NT2/D1 (cell line): ENCODE measurements around the gene WDSUB1.

Experiments used
- DNase-seq: peaks from one replicate; pipeline ENCODE4 v3.0.0-alpha.2; 2011; ENCODE audit warnings: low read depth, low spot score
- H3K27me3 ChIP-seq: 2 replicates; pipeline ENCODE4 v1.6.0; 2011; ENCODE audit warnings: mild to moderate bottlenecking; ENCODE audit not compliant: insufficient read length, insufficient read depth
- H3K36me3 ChIP-seq: 2 replicates; pipeline ENCODE4 v1.6.1; 2011; ENCODE audit warnings: mild to moderate bottlenecking, low read length, mixed read lengths; ENCODE audit not compliant: insufficient read depth, insufficient read length
- H3K4me1 ChIP-seq: 2 replicates; pipeline ENCODE4 v1.5.1; 2011; ENCODE audit not compliant: insufficient read depth, insufficient read length
- H3K4me3 ChIP-seq: 2 replicates; pipeline ENCODE4 v1.5.1; 2011; ENCODE audit warnings: low read depth; ENCODE audit not compliant: insufficient read length
- H3K9ac ChIP-seq: 2 replicates; pipeline ENCODE4 v1.6.0; 2011; ENCODE audit warnings: low read depth; ENCODE audit not compliant: insufficient read length
- H3K9me3 ChIP-seq: 2 replicates; pipeline ENCODE4 v1.5.1; 2011; ENCODE audit warnings: mild to moderate bottlenecking, low read length; ENCODE audit not compliant: insufficient read depth
- SUZ12 ChIP-seq: IDR thresholded peaks from 2 replicates; pipeline ENCODE4 v1.6.1; 2011; ENCODE audit not compliant: insufficient read length, insufficient read depth; ENCODE audit errors: extremely low read depth
- YY1 ChIP-seq: IDR thresholded peaks from 2 replicates; pipeline ENCODE4 v1.6.1; 2011; ENCODE audit not compliant: insufficient read length, insufficient read depth
- ZNF274 ChIP-seq: IDR thresholded peaks from 2 replicates; pipeline ENCODE4 v1.6.1; 2011; ENCODE audit warnings: mild to moderate bottlenecking, low read depth, low read length

WDSUB1 gene

GRCh38 chr2:159211447-159212396 is 74.8 kb downstream of the WDSUB1 start:
- H3K4me1 ChIP-seq, result peaks cover 3% of the 10 kb centered on the region
- no peak overlapping the region for H3K9ac ChIP-seq
- no peaks in the 10 kb centered on the region for H3K27me3 ChIP-seq
- H3K4me3 ChIP-seq, result no peak overlapping the region
- H3K9me3 ChIP-seq, result no peaks in the 10 kb centered on the region
- H3K36me3 ChIP-seq, result peaks cover 28% of the 10 kb centered on the region
- no peak for TF ChIP-seq ZNF274
- TF ChIP-seq SUZ12, result no peak
- TF ChIP-seq YY1, result no peak
- DNase-seq, result peak; percentile 71

GRCh38 chr2:159209341-159210306 is 76.9 kb downstream of the WDSUB1 start:
- H3K9me3 ChIP-seq, result no peaks in the 10 kb centered on the region
- no peak for DNase-seq
- H3K4me1 ChIP-seq, result peaks cover 3% of the 10 kb centered on the region
- no peaks in the 10 kb centered on the region for H3K27me3 ChIP-seq
- no peak overlapping the region for H3K4me3 ChIP-seq
- H3K9ac ChIP-seq, result no peak overlapping the region
- TF ChIP-seq YY1 (no peak), SUZ12 (no peak)
- peaks cover 19% of the 10 kb centered on the region for H3K36me3 ChIP-seq

GRCh38 chr2:159208438-159208837 is 78.1 kb downstream of the WDSUB1 start:
- TF ChIP-seq ZNF274, result no peak
- no peak for TF ChIP-seq YY1
- TF ChIP-seq SUZ12, result no peak
- H3K9me3 ChIP-seq, result no peaks in the 10 kb centered on the region
- H3K4me3 ChIP-seq, result no peak overlapping the region
- no peaks in the 10 kb centered on the region for H3K27me3 ChIP-seq
- no peak overlapping the region for H3K9ac ChIP-seq
- peaks cover 3% of the 10 kb centered on the region for H3K4me1 ChIP-seq
- peaks cover 20% of the 10 kb centered on the region for H3K36me3 ChIP-seq
- DNase-seq, result no peak

- H3K27me3 ChIP-seq, result no peaks in the 10 kb centered on the region
- peaks cover 20% of the 10 kb centered on the region for H3K36me3 ChIP-seq
- H3K4me1 ChIP-seq, result no peaks in the 10 kb centered on the region
- no peak for DNase-seq
- H3K9ac ChIP-seq, result no peak overlapping the region
- TF ChIP-seq YY1 (no peak), ZNF274 (no peak), SUZ12 (no peak)
- H3K9me3 ChIP-seq, result no peaks in the 10 kb centered on the region
- H3K4me3 ChIP-seq, result no peak overlapping the region
Measured at GRCh38 chr2:159206736-159207380, 79.6 kb downstream of the WDSUB1 start.

GRCh38 chr2:159204381-159205144 is 81.9 kb downstream of the WDSUB1 start:
- H3K36me3 ChIP-seq, result peaks cover 24% of the 10 kb centered on the region
- DNase-seq, result no peak
- no peak for TF ChIP-seq YY1
- TF ChIP-seq SUZ12, result no peak
- TF ChIP-seq ZNF274, result no peak
- no peak overlapping the region for H3K9ac ChIP-seq
- no peaks in the 10 kb centered on the region for H3K27me3 ChIP-seq
- H3K9me3 ChIP-seq, result no peaks in the 10 kb centered on the region
- H3K4me3 ChIP-seq, result no peak overlapping the region
- H3K4me1 ChIP-seq, result no peaks in the 10 kb centered on the region

GRCh38 chr2:159202568-159203071 is 83.9 kb downstream of the WDSUB1 start:
- H3K9ac ChIP-seq, result no peak overlapping the region
- no peaks in the 10 kb centered on the region for H3K4me1 ChIP-seq
- no peaks in the 10 kb centered on the region for H3K27me3 ChIP-seq
- H3K4me3 ChIP-seq, result no peak overlapping the region
- H3K9me3 ChIP-seq, result no peaks in the 10 kb centered on the region
- no peak for DNase-seq
- peaks cover 33% of the 10 kb centered on the region for H3K36me3 ChIP-seq
- TF ChIP-seq SUZ12 (no peak), ZNF274 (no peak), YY1 (no peak)
